Activated CD8-positive, alpha-beta memory T cell treated with anti-CD3 and anti-CD28 coated beads for 36 hours (primary cell): ENCODE results near the gene MND1. TPM values are rescaled to one million over a fixed set of nuclear protein-coding genes. Genes with fewer than 3 reads are reported as not detected.

Experiments
- CTCF ChIA-PET: fragments of 350-600 bp; sonication (Branson Sonifier 250); formaldehyde crosslinking; loops from one replicate; lab custom pipeline; 2021; ENCODE audit warnings: antibody characterized with exemption; lab: Charles Lee
- POLR2A ChIA-PET: fragments of 350-600 bp; sonication (Branson Sonifier 250); formaldehyde crosslinking; loops from one replicate; lab custom pipeline; 2021; ENCODE audit warnings: antibody characterized with exemption; lab: Charles Lee
- total RNA-seq, 2 experiments: library from RNA; stranded (reverse); gene quantifications; one replicate each; pipeline ENCODE4 v1.2.3, GENCODE V29; 2021

The MND1 gene
- total RNA-seq, 2 experiments from 2014 or later = 24.3 to 25.1 TPM

- CTCF ChIA-PET = interaction anchor here (0.6 to 1.8 kb wide), 8 partner anchors 87 to 298 kb away, joined by 3 to 9 read pairs (median 4); partner anchors contain the start of gene TMEM131L
- POLR2A ChIA-PET = interaction anchor here (0.6 to 1.3 kb wide), 2 partner anchors 121 to 142 kb away, joined by 3 to 4 read pairs; partner anchors contain the start of gene TMEM131L
Measured at GRCh38 chr4:153345012-153345981, 809 bp downstream of the MND1 start.

GRCh38 chr4:153346031-153346430, 1.5 kb downstream of the MND1 start:
- CTCF ChIA-PET = interaction anchor here (0.6 to 1.8 kb wide), 5 partner anchors 86 to 297 kb away, joined by 3 to 9 read pairs (median 4); partner anchors contain the start of gene TMEM131L
- POLR2A ChIA-PET = interaction anchor here (0.6 to 1.3 kb wide), 2 partner anchors 19 to 120 kb away, joined by 4 to 5 read pairs; partner anchors contain the start of gene TMEM131L

GRCh38 chr4:153346563-153346962, 2.1 kb downstream of the MND1 start:
- POLR2A ChIA-PET = no interaction called here
- CTCF ChIA-PET = interaction anchor here (1.0 to 1.8 kb wide), 2 partner anchors 233 to 297 kb away, joined by 3 to 7 read pairs; no protein-coding TSS in a partner anchor

- CTCF ChIA-PET = no interaction called here
- POLR2A ChIA-PET = no interaction called here
Measured at GRCh38 chr4:153347117-153347516, 2.6 kb downstream of the MND1 start.

GRCh38 chr4:153348006-153348405, 3.5 kb downstream of the MND1 start:
- ChIA-PET CTCF (interaction anchor here (1.2 to 1.4 kb wide), 2 partner anchors 226 to 402 kb away, joined by 3 read pairs; no protein-coding TSS in a partner anchor), POLR2A (no interaction called here)

GRCh38 chr4:153349206-153349805, 4.8 kb downstream of the MND1 start:
- ChIA-PET POLR2A (interaction anchor here (0.5 kb wide), 1 partner anchor 80 kb away, joined by 3 read pairs; no protein-coding TSS in a partner anchor), CTCF (interaction anchor here (0.7 to 1.4 kb wide), 3 partner anchors 15 to 401 kb away, joined by 3 to 4 read pairs (median 3); no protein-coding TSS in a partner anchor)

GRCh38 chr4:153362184-153362583, 17.7 kb downstream of the MND1 start:
- POLR2A ChIA-PET = no interaction called here
- CTCF ChIA-PET = no interaction called here

- POLR2A ChIA-PET = no interaction called here
- CTCF ChIA-PET = interaction anchor here (0.6 to 1.1 kb wide), 3 partner anchors 10 to 23 kb away, joined by 3 to 6 read pairs (median 4); no protein-coding TSS in a partner anchor
Measured at GRCh38 chr4:153364061-153364460, 19.6 kb downstream of the MND1 start.

GRCh38 chr4:153365003-153365402, 20.5 kb downstream of the MND1 start:
- POLR2A ChIA-PET = interaction anchor here (0.6 to 0.7 kb wide), 2 partner anchors 19 to 72 kb away, joined by 5 read pairs; no protein-coding TSS in a partner anchor
- CTCF ChIA-PET = interaction anchor here (0.7 to 1.1 kb wide), 2 partner anchors 9 to 24 kb away, joined by 3 to 6 read pairs; no protein-coding TSS in a partner anchor

GRCh38 chr4:153366486-153366885, 22.0 kb downstream of the MND1 start:
- POLR2A ChIA-PET = no interaction called here
- CTCF ChIA-PET = no interaction called here

- CTCF ChIA-PET = no interaction called here
- POLR2A ChIA-PET = no interaction called here
Measured at GRCh38 chr4:153367092-153367491, 22.6 kb downstream of the MND1 start.

- POLR2A ChIA-PET = no interaction called here
- CTCF ChIA-PET = no interaction called here
Measured at GRCh38 chr4:153369021-153369420, 24.5 kb downstream of the MND1 start.

GRCh38 chr4:153371701-153372234, 27.3 kb downstream of the MND1 start:
- POLR2A ChIA-PET = no interaction called here
- CTCF ChIA-PET = no interaction called here

GRCh38 chr4:153372967-153373562, 28.6 kb downstream of the MND1 start:
- ChIA-PET POLR2A (no interaction called here), CTCF (interaction anchor here (0.7 kb wide), 1 partner anchor 1055 kb away, joined by 3 read pairs; no protein-coding TSS in a partner anchor)

- ChIA-PET POLR2A (no interaction called here), CTCF (no interaction called here)
Measured at GRCh38 chr4:153374442-153374841, 30.0 kb downstream of the MND1 start.

GRCh38 chr4:153375303-153375702, 30.8 kb downstream of the MND1 start:
- CTCF ChIA-PET = no interaction called here

GRCh38 chr4:153383131-153383530, 38.6 kb downstream of the MND1 start:
- ChIA-PET POLR2A (no interaction called here), CTCF (no interaction called here)

More at GRCh38 chr4:153375303-153375702, 30.8 kb downstream of the MND1 start:
- POLR2A ChIA-PET = no interaction called here

- ChIA-PET CTCF (no interaction called here), POLR2A (no interaction called here)
Measured at GRCh38 chr4:153384160-153384559, 39.7 kb downstream of the MND1 start.

GRCh38 chr4:153385784-153386183, 41.3 kb downstream of the MND1 start:
- CTCF ChIA-PET = no interaction called here
- POLR2A ChIA-PET = no interaction called here
